Measurements from ENCODE around the gene NCF4. TPM values are rescaled to one million over a fixed set of nuclear protein-coding genes. Genes with fewer than 3 reads are reported as not detected.

Gene NCF4
- total RNA-seq, 1 experiment from 2014 or later = not detected

DNA sequence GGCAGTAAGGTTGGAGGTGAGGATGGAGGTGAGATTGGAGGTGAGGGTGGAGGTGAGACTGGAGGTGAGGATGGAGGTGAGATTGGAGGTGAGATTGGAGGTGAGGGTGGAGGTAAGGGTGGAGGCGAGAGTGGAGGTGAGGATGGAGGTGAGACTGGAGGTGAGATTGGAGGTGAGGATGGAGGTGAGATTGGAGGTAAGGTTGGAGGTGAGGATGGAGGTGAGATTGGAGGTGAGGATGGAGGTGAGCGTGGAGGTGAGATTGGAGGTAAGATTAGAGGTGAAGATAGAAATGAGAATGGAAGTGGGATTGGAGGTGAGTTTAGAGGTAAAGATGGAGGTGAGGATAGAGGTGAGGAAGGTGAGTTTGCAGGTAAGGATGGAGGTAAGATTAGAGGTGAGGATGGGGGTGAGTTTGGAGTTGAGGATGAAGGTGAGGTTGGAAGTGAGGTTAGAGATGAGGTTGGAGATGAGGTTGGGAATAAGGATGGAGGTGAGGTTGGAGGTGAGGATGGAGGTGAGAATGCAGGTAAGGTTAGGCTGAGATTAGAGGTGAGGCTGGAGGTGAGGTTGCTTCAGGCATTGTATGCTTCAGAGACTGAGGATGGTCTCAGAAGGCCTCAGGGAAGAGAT is 12.2 kb downstream of the NCF4 start:
- Histone ChIP-seq H3K4me3 (ENCODE audit: low read depth, low read length, poor library complexity, severe bottlenecking) (no peak overlapping the region), H3K36me3 (ENCODE audit: insufficient read depth, low read length, poor library complexity, severe bottlenecking) (no peaks in the 10 kb centered on the region), H3K4me1 (ENCODE audit: insufficient read depth, low read length, poor library complexity, severe bottlenecking) (no peaks in the 10 kb centered on the region), H3K9me3 (ENCODE audit: low read depth, low read length, poor library complexity, severe bottlenecking) (no peaks in the 10 kb centered on the region), H3K27ac (ENCODE audit: low read depth, low read length, poor library complexity, severe bottlenecking) (no peak overlapping the region), H3K27me3 (replicated peaks; ENCODE audit: insufficient read depth, low read depth, low read length, poor library complexity) (no peaks in the 10 kb centered on the region)
- no TSS peak for BruUV-seq (replicated peaks)
- TF ChIP-seq, protein P1, sequence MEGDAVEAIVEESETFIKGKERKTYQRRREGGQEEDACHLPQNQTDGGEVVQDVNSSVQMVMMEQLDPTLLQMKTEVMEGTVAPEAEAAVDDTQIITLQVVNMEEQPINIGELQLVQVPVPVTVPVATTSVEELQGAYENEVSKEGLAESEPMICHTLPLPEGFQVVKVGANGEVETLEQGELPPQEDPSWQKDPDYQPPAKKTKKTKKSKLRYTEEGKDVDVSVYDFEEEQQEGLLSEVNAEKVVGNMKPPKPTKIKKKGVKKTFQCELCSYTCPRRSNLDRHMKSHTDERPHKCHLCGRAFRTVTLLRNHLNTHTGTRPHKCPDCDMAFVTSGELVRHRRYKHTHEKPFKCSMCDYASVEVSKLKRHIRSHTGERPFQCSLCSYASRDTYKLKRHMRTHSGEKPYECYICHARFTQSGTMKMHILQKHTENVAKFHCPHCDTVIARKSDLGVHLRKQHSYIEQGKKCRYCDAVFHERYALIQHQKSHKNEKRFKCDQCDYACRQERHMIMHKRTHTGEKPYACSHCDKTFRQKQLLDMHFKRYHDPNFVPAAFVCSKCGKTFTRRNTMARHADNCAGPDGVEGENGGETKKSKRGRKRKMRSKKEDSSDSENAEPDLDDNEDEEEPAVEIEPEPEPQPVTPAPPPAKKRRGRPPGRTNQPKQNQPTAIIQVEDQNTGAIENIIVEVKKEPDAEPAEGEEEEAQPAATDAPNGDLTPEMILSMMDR (conservative IDR thresholded peaks at IDR 0.05; ENCODE audit: low read depth, low read length) = no peak
- no peak for TF ChIP-seq EZH2 (IDR thresholded peaks at IDR 0.05; ENCODE audit: borderline replicate concordance, low read depth, low read length, poor library complexity, severe bottlenecking)
- ChIA-PET CTCF (interaction anchor here (0.7 kb wide), 1 partner anchor 15 kb away, joined by 4 read pairs; no protein-coding TSS in a partner anchor), POLR2A (ENCODE audit: low non-redundant PET) (no interaction called here)
- no peak for DNase-seq (ENCODE audit: low spot score)
- intact Hi-C loops (cut with micrococcal nuclease; ENCODE audit: unreplicated experiment) = loop anchor here (5.0 kb wide), 1 partner anchor 104 kb away; no protein-coding TSS in a partner anchor

DNA sequence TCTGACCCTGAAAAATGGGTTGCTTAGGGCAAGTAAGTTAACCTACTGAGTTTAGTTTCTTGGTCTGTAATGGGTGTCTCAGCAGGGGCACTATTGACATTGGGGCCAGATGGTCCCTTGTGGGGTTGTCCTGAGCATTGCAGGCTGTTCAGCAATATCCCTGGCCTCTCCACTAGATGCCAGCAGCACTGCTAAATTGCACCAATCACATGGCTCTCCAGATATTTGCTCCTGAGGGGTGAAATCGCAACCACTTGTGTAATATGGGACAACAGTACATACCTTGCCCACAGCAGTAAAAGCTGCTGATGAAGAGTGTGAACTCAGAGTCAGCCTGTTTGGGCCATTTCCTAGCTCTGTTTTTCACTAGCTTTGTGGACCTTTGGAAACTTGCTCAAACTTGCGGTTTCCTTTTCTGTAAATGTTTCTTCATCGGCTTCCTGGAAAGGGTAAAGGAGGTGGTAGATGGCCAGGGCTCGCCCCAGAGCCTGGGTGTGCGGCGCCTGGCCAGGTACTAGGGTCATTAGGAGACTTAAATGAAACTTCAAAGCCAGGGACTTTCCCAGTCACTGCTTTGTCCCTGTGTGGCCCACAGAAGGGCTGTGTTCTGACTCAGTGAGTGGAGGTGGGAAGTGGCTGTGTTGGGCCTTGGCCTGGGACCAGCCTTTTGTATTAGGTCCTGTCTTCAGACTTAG is 13.0 kb downstream of the NCF4 start:
- BruUV-seq (replicated peaks) = no TSS peak
- CTCF ChIA-PET = interaction anchor here (0.7 kb wide), 1 partner anchor 16 kb away, joined by 4 read pairs; no protein-coding TSS in a partner anchor
- Histone ChIP-seq H3K36me3 (ENCODE audit: insufficient read depth, low read length, poor library complexity, severe bottlenecking) (no peaks in the 10 kb centered on the region), H3K27me3 (replicated peaks; ENCODE audit: insufficient read depth, low read depth, low read length, poor library complexity) (no peaks in the 10 kb centered on the region), H3K4me1 (ENCODE audit: insufficient read depth, low read length, poor library complexity, severe bottlenecking) (no peaks in the 10 kb centered on the region), H3K4me3 (ENCODE audit: low read depth, low read length, poor library complexity, severe bottlenecking) (no peak overlapping the region), H3K27ac (ENCODE audit: low read depth, low read length, poor library complexity, severe bottlenecking) (no peak overlapping the region), H3K9me3 (ENCODE audit: low read depth, low read length, poor library complexity, severe bottlenecking) (no peaks in the 10 kb centered on the region)
- DNase-seq (ENCODE audit: low spot score) = peak; percentile 54
- intact Hi-C loops (cut with micrococcal nuclease; ENCODE audit: unreplicated experiment) = loop anchor here (5.0 kb wide), 1 partner anchor 104 kb away; no protein-coding TSS in a partner anchor
- TF ChIP-seq, protein P1 (conservative IDR thresholded peaks at IDR 0.05; ENCODE audit: low read depth, low read length) = peak; percentile 52
- TF ChIP-seq EZH2 (IDR thresholded peaks at IDR 0.05; ENCODE audit: borderline replicate concordance, low read depth, low read length, poor library complexity, severe bottlenecking) = no peak
- POLR2A ChIA-PET (ENCODE audit: low non-redundant PET) = no interaction called here

DNA sequence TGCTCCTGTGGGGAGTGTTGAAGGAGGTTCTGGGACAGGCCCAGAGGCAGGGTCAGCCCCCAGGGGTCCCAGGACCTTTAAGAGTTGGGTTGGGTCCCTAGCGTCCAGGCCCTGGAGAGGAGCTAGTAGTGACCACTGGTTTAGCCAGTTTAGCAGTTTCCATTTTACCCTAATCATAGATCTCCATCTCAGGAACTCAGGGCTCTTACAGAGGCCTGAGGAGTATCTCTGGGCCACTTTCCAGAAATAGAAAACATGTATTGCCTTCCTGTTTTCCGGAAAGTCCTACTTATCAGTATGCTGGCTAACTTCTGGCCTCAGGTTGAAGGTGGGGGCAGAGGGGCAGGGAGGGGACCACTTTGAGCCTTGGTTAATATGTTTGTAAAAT is 13.5 kb downstream of the NCF4 start:
- intact Hi-C loops (cut with micrococcal nuclease; ENCODE audit: unreplicated experiment) = loop anchor here (5.0 kb wide), 1 partner anchor 103 kb away; no protein-coding TSS in a partner anchor
- TF ChIP-seq EZH2 (IDR thresholded peaks at IDR 0.05; ENCODE audit: borderline replicate concordance, low read depth, low read length, poor library complexity, severe bottlenecking) = no peak
- TF ChIP-seq, protein P1 (conservative IDR thresholded peaks at IDR 0.05; ENCODE audit: low read depth, low read length) = no peak
- Histone ChIP-seq H3K9me3 (ENCODE audit: low read depth, low read length, poor library complexity, severe bottlenecking) (no peaks in the 10 kb centered on the region), H3K4me3 (ENCODE audit: low read depth, low read length, poor library complexity, severe bottlenecking) (no peak overlapping the region), H3K4me1 (ENCODE audit: insufficient read depth, low read length, poor library complexity, severe bottlenecking) (no peaks in the 10 kb centered on the region), H3K27ac (ENCODE audit: low read depth, low read length, poor library complexity, severe bottlenecking) (no peak overlapping the region), H3K36me3 (ENCODE audit: insufficient read depth, low read length, poor library complexity, severe bottlenecking) (no peaks in the 10 kb centered on the region), H3K27me3 (replicated peaks; ENCODE audit: insufficient read depth, low read depth, low read length, poor library complexity) (no peaks in the 10 kb centered on the region)
- POLR2A ChIA-PET (ENCODE audit: low non-redundant PET) = no interaction called here
- BruUV-seq (replicated peaks) = no TSS peak
- no peak for DNase-seq (ENCODE audit: low spot score)
- CTCF ChIA-PET = no interaction called here
